Common myeloid progenitor, CD34-positive (primary cell): ENCODE measurements around the gene ZNF638.
"Not testable (repeated sequence)": the region's sequence is repeated elsewhere in the genome, so short reads cannot be mapped to it uniquely, and the experiment has no call there.

Source experiments
- CTCF ChIA-PET: fragments of 350-600 bp; sonication (Branson Sonifier 250); formaldehyde crosslinking; loops from one replicate; lab custom pipeline; 2021; ENCODE audit warnings: antibody characterized with exemption; lab: Charles Lee
- POLR2A ChIA-PET: fragments of 350-600 bp; sonication (Branson Sonifier 250); formaldehyde crosslinking; loops from one replicate; lab custom pipeline; 2021; ENCODE audit warnings: antibody characterized with exemption; lab: Charles Lee
- DNase-seq, 3 donors: peaks; one replicate each; pipeline versions ENCODE4 v3.0.0 to v3.0.0-alpha.2; 2013
- H3K27ac ChIP-seq, 2 experiments: 1 replicate in 1 of 2; 2 replicates in 1 of 2; pipeline ENCODE4 v1.7.0; 2013; ENCODE audit warnings: inconsistent platforms in 2 of 2, low read length in 2 of 2, mild to moderate bottlenecking in 2 of 2, low read depth in 1 of 2, moderate library complexity in 1 of 2; ENCODE audit not compliant: severe bottlenecking in 2 of 2, insufficient read depth in 1 of 2, poor library complexity in 1 of 2
- H3K27me3 ChIP-seq, 5 experiments: replicated peaks in 2 of 5; 1 replicate in 3 of 5; 2 replicates in 2 of 5; pipeline versions ENCODE4 v1.6.1 to v1.7.0; 2013; ENCODE audit warnings: low read length in 4 of 5, mild to moderate bottlenecking in 2 of 5, moderate library complexity in 2 of 5, inconsistent platforms in 1 of 5; ENCODE audit not compliant: insufficient read depth in 5 of 5, control insufficient read depth in 4 of 5
- H3K36me3 ChIP-seq, 4 experiments: 1 replicate in 2 of 4; 2 replicates in 2 of 4; pipeline versions ENCODE4 v1.6.1 to v1.7.0; 2013; ENCODE audit warnings: low read length in 3 of 4, control low read depth in 1 of 4, mild to moderate bottlenecking in 1 of 4; ENCODE audit not compliant: control insufficient read depth in 4 of 4, insufficient read depth in 4 of 4
- H3K4me1 ChIP-seq, 4 experiments: 1 replicate in 3 of 4; 2 replicates in 1 of 4; pipeline versions ENCODE4 v1.6.1 to v1.7.1; 2013; ENCODE audit warnings: low read length in 3 of 4, mild to moderate bottlenecking in 3 of 4, control low read depth in 1 of 4, inconsistent platforms in 1 of 4, moderate library complexity in 1 of 4; ENCODE audit not compliant: control insufficient read depth in 4 of 4, insufficient read depth in 4 of 4; ENCODE audit errors: control extremely low read depth in 1 of 4
- H3K4me3 ChIP-seq, 7 experiments: 1 replicate in 4 of 7; 2 replicates in 3 of 7; pipeline versions ENCODE4 v1.5.1 to v1.7.0; 2013; ENCODE audit warnings: mild to moderate bottlenecking in 7 of 7, low read length in 6 of 7, moderate library complexity in 6 of 7, inconsistent platforms in 2 of 7, low read depth in 2 of 7, control low read depth in 1 of 7; ENCODE audit not compliant: insufficient read depth in 4 of 7, control insufficient read depth in 1 of 7; ENCODE audit errors: extremely low read depth in 1 of 7
- H3K9me3 ChIP-seq, 5 experiments: 1 replicate in 4 of 5; 2 replicates in 1 of 5; pipeline versions ENCODE4 v1.6.1 to v1.7.1; 2013; ENCODE audit warnings: low read length in 4 of 5, mild to moderate bottlenecking in 2 of 5, inconsistent platforms in 1 of 5, low read depth in 1 of 5, moderate library complexity in 1 of 5; ENCODE audit not compliant: control insufficient read depth in 4 of 5, insufficient read depth in 2 of 5; ENCODE audit errors: control extremely low read depth in 1 of 5
- WGBS: methylation state at CpG from one replicate; pipeline ENCODE4 v1.1.5; 2013; ENCODE audit not compliant: insufficient coverage; 5-methylcytosine and 5-hydroxymethylcytosine counted together

ZNF638 gene

GRCh38 chr2:71317900-71318299 lies 13.7 kb upstream of the ZNF638 start:
- H3K36me3 ChIP-seq, POLR2A ChIA-PET, H3K27me3 ChIP-seq, DNase-seq, H3K4me3 ChIP-seq, H3K27ac ChIP-seq, CTCF ChIA-PET, H3K4me1 ChIP-seq: not testable (repeated sequence)
- 98% methylated on average over 4 of the region's 4 CpGs for WGBS
- H3K9me3 ChIP-seq = peaks cover 3 to 30% (median 10%) of the 10 kb centered on the region in 5 experiments

- H3K36me3 ChIP-seq = peaks cover 0 to 3% (median 0%) of the 10 kb centered on the region in 4 experiments
- POLR2A ChIA-PET = no interaction called here
- CTCF ChIA-PET = interaction anchor here (0.6 to 2.9 kb wide), 3 partner anchors 8 to 24 kb away, joined by 3 to 8 read pairs (median 8); partner anchors contain the start of gene ZNF638
Observed at GRCh38 chr2:71323386-71323785, 8.2 kb upstream of the ZNF638 start.

GRCh38 chr2:71326968-71327367 lies 4.6 kb upstream of the ZNF638 start:
- DNase-seq = no peak
- POLR2A ChIA-PET = no interaction called here
- Histone ChIP-seq H3K36me3 (peaks cover 0 to 3% (median 0%) of the 10 kb centered on the region in 4 experiments), H3K9me3 (peaks cover 0 to 9% (median 4%) of the 10 kb centered on the region in 5 experiments), H3K4me1 (peaks cover 0 to 2% (median under 1%) of the 10 kb centered on the region in 4 experiments), H3K4me3 (no peak overlapping the region), H3K27ac (no peak overlapping the region), H3K27me3 (no peaks in the 10 kb centered on the region)
- CTCF ChIA-PET = interaction anchor here (0.8 kb wide), 1 partner anchor 28 kb away, joined by 5 read pairs; no protein-coding TSS in a partner anchor
- 100% methylated on average over 3 of the region's 3 CpGs for WGBS

More at GRCh38 chr2:71323386-71323785, 8.2 kb upstream of the ZNF638 start:
- Histone ChIP-seq H3K27ac (no peak overlapping the region), H3K27me3 (no peaks in the 10 kb centered on the region), H3K9me3 (peaks cover 0 to 22% (median 7%) of the 10 kb centered on the region in 5 experiments), H3K4me3 (no peak overlapping the region), H3K4me1 (no peaks in the 10 kb centered on the region)
- DNase-seq = no peak
- 92% methylated on average over 6 of the region's 6 CpGs for WGBS

- DNase-seq = no peak
- WGBS = 95% methylated on average over 4 of the region's 4 CpGs
- CTCF ChIA-PET = interaction anchor here (0.8 kb wide), 1 partner anchor 28 kb away, joined by 5 read pairs; no protein-coding TSS in a partner anchor
Observed at GRCh38 chr2:71327916-71328315, 3.7 kb upstream of the ZNF638 start.

GRCh38 chr2:71330155-71330554 lies 1.4 kb upstream of the ZNF638 start:
- no peak for DNase-seq
- peaks cover 0 to 6% (median 0%) of the 10 kb centered on the region in 5 experiments for H3K9me3 ChIP-seq
- H3K4me1 ChIP-seq = peaks cover 9 to 26% (median 14%) of the 10 kb centered on the region in 4 experiments
- no peak overlapping the region for H3K27ac ChIP-seq
- H3K4me3 ChIP-seq = no peak overlapping the region
- no peaks in the 10 kb centered on the region for H3K27me3 ChIP-seq
- H3K36me3 ChIP-seq = peaks cover 0 to 3% (median 0%) of the 10 kb centered on the region in 4 experiments
- POLR2A ChIA-PET = no interaction called here
- CTCF ChIA-PET = interaction anchor here (0.8 to 4.5 kb wide), 6 partner anchors 8 to 106 kb away, joined by 3 to 37 read pairs (median 4); no protein-coding TSS in a partner anchor

More at GRCh38 chr2:71327916-71328315, 3.7 kb upstream of the ZNF638 start:
- Histone ChIP-seq H3K27ac (no peak overlapping the region), H3K27me3 (no peaks in the 10 kb centered on the region), H3K9me3 (peaks cover 0 to 9% (median 4%) of the 10 kb centered on the region in 5 experiments), H3K36me3 (peaks cover 0 to 3% (median 0%) of the 10 kb centered on the region in 4 experiments), H3K4me3 (no peak overlapping the region), H3K4me1 (peaks cover 0 to 10% (median 4%) of the 10 kb centered on the region in 4 experiments)
- POLR2A ChIA-PET = no interaction called here

- Histone ChIP-seq H3K4me3 (peak overlapping the region in 4 of 7 experiments; percentile 87 to 98 (median 94)), H3K36me3 (no peaks in the 10 kb centered on the region), H3K27me3 (no peaks in the 10 kb centered on the region), H3K9me3 (peaks cover 0 to 6% (median 0%) of the 10 kb centered on the region in 5 experiments), H3K27ac (no peak overlapping the region), H3K4me1 (peaks cover 9 to 26% (median 14%) of the 10 kb centered on the region in 4 experiments)
- no peak for DNase-seq
- ChIA-PET CTCF (interaction anchor here (0.8 to 4.5 kb wide), 9 partner anchors 9 to 122 kb away, joined by 3 to 37 read pairs (median 4); no protein-coding TSS in a partner anchor), POLR2A (no interaction called here)
- 70% methylated on average over 8 of the region's 14 CpGs for WGBS
Observed at GRCh38 chr2:71330585-71331330, 824 bp upstream of the ZNF638 start.

- Histone ChIP-seq H3K4me1 (peaks cover 9 to 26% (median 14%) of the 10 kb centered on the region in 4 experiments), H3K4me3 (peak overlapping the region; percentile 65 to 98 (median 92))
- H3K36me3 ChIP-seq, H3K9me3 ChIP-seq, DNase-seq, H3K27me3 ChIP-seq, H3K27ac ChIP-seq: not testable (repeated sequence)
- ChIA-PET POLR2A (interaction anchor here (0.6 kb wide), 1 partner anchor 1712 kb away, joined by 4 read pairs; no protein-coding TSS in a partner anchor), CTCF (interaction anchor here (0.6 to 4.5 kb wide), 11 partner anchors 9 to 176 kb away, joined by 3 to 37 read pairs (median 3); no protein-coding TSS in a partner anchor)
- 14% methylated on average over 6 of the region's 9 CpGs for whole genome bisulfite sequencing
Observed at GRCh38 chr2:71331331-71331580, 326 bp upstream of the ZNF638 start.
